Hematopoietic multipotent progenitor cell (in vitro differentiated cells): Measurements from ENCODE around the gene DOLPP1. TPM values are rescaled to one million over a fixed set of nuclear protein-coding genes. Genes with fewer than 3 reads are reported as not detected.
A peak's percentile ranks its signal among the peaks of the same experiment; 100 is the strongest.
"Not testable (repeated sequence)": the region's sequence is repeated elsewhere in the genome, so short reads cannot be mapped to it uniquely, and the experiment has no call there.

ENCODE experiments used
- DNase-seq, 3 donors: peaks; one replicate each; pipeline ENCODE4 v3.0.0-alpha.2; 2011 to 2015; ENCODE audit warnings: low read depth in 2 of 3, low spot score in 2 of 3
- total RNA-seq: library from RNA; depleted of rRNA; stranded (reverse); fragments of >200 nt; gene quantifications from one replicate; pipeline ENCODE4 v1.2.3, GENCODE V29; 2012

The DOLPP1 gene
- total RNA-seq, 1 donor = 15.3 TPM

DNA sequence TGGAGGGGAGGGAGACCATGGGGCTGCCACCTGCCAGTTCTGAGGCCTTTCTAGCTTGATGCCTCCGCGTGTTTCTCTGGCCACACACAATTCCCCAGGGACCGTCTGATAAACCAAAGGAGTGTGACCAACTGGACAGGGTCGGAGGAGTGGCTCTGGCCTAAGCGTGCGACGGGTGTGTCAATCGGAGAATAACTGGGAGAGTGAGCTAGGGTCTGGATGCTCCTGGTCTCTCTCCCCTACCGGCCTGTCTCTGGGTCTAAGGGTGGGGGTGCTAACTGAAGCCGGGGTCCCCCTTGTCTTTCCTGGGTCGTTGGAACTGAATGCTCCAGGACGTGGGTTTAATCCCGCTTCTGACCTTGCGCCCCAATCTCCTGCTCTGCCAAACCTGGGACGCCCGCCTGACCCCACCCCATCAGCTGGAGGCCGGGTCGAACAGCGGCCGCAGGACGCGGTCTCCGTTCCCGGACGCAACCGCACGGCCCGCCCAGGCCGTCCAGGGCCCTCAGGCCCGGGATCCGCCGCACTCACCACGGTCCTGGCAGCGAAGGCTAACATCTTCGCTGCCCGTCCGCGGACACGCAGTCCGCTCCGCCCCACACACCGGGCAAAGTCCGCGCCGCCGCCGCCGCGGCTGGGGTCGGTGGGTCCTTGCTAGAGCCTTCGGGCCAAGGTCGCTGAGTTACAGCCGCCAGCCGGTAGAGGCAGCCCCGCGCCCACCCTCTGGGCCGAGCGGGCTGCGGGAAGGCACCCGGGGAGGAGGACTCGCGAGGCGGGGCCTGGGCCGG, 29.2 kb downstream of the DOLPP1 start:
- peak in 1 of 3 donors; percentile 3 for DNase-seq

DNA sequence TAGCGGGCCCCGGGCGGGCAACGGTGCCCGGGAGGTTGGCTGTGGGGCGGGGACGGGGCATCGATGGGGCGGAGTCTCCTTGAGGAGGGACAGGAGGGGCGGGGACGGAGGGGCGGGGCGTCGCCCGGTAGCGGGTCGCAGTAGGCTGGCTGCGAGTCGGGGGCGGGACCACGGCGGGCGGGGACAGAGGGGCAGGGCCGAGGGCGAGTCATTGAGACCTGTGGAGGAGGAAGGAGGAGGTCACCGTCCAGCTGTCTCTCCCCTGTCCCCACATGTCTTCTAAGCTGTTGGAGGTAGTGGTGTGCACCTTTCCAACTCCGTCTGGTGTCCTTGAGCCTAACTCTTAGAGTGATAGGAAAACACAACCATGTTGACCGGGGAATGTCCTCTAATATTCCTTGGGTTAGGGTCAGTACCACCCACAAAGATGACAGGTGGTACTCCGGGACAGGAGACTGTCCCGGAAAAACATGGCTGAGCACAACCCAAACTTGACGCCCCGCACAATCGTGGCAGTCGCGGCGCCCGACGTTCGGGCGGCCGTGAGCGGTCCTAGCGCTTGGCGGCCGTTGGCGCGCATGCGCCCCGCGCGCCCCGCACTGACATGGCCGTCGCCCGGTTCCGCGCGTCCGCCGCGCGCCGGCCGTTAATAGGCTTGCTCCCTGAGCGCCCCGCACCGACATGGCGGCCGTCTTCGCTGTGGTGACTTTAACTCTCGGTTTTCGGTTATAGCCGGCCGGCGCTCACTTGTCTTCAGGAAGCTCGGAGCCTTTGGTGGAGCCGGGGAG, 30.0 kb downstream of the DOLPP1 start, which contains the start of the genes CRAT and PTPA:
Gene CRAT, minus strand, starts transcription at position 54 of the 788 bp plus-strand sequence. CDS start 284 bp downstream, outside the sequence.
Gene PTPA, plus strand, starts transcription at position 676 of the 788 bp plus-strand sequence. CDS start 186 bp downstream, outside the sequence.
- DNase-seq = peak; percentile 88 to 96 (median 95)

- DNase-seq = peak in 2 of 3 donors; percentile 46 to 47
Observed at GRCh38 chr9:129111528-129112151, 30.7 kb downstream of the DOLPP1 start.

DNA sequence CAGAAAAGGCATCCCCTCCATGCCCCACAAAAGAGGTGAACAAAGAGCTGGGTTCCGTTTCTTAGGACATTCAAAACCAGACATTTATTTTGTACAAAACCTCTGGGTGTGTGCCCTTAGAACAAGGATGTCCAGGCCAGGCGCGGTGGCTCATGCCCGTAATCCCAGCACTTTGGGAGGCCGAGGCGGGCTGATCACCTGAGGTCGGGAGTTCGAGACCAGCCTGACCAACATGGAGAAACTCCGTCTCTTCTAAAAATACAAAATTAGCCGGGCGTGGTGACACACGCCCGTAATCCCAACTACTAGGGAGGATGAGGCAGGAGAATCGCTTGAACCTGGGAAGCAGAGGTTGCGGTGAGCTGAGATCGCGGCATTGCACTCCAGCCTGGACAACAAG, 31.6 kb downstream of the DOLPP1 start:
- not testable (repeated sequence) for DNase-seq

- no peak for DNase-seq
Observed at GRCh38 chr9:129113645-129114304, 32.9 kb downstream of the DOLPP1 start.

DNA sequence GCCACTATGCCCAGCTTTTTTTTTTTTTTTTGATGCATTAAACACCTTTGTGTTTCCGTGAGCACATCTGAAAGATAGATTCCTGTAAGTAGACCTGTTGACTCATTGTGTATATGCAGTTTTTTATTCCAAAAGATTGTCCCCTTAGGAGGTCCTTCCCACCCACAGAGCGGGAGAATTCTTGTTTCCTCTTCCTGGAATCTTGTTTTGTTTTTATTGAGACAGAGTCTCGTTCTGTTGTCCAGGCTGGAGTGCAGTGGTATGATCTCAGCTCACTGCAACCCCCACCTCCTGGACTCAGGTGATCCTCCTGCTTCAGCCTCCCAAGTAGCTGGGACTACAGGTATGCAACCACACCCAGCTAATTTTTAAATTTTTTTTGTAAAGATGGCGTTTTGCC, 37.9 kb downstream of the DOLPP1 start:
- no peak for DNase-seq

GRCh38 chr9:129121483-129121882, 40.6 kb downstream of the DOLPP1 start:
- no peak for DNase-seq

- DNase-seq = no peak
Observed at GRCh38 chr9:129122133-129122532, 41.2 kb downstream of the DOLPP1 start.

DNA sequence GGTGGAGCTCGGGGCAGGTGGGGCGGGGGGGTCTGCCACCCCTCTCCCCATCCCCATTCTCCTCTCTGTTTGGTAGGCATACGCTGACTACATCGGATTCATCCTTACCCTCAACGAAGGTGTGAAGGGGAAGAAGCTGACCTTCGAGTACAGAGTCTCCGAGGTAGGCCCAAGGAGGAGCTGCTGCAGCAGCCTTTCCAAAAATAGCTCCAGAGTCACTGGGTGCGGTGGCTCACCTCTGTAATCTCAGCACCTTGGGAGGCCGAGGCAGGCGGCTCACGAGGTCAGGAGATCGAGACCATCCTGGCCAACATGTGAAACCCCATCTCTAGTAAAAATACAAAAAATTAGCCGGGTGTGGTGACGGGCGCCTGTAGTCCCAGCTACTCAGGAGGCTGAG, 42.1 kb downstream of the DOLPP1 start:
- DNase-seq = not testable (repeated sequence)

GRCh38 chr9:129124506-129125069, 43.7 kb downstream of the DOLPP1 start:
- no peak for DNase-seq

- DNase-seq = no peak
Observed at GRCh38 chr9:129125478-129125877, 44.6 kb downstream of the DOLPP1 start.

- no peak for DNase-seq
Observed at GRCh38 chr9:129126749-129127618, 46.1 kb downstream of the DOLPP1 start.

DNA sequence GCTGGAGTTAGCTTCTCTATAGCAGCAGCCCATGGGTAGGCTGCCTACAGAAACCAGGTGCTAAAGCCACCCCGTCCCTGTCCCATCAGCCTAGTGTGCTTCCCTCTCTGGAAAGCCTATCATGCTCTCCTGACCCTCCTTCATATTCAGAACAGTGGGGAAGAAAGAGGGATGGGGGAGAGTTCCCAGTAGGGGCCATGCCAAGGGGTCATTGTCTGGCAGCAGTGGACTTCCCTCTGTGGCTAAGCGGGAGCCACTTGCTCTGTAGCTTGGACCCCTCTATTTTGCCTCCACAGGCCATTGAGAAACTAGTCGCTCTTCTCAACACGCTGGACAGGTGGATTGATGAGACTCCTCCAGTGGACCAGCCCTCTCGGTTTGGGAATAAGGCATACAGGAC, 47.8 kb downstream of the DOLPP1 start:
- DNase-seq = no peak

GRCh38 chr9:129130271-129130670, 49.4 kb downstream of the DOLPP1 start:
- not testable (repeated sequence) for DNase-seq

GRCh38 chr9:129130791-129131190, 49.9 kb downstream of the DOLPP1 start:
- no peak for DNase-seq

DNA sequence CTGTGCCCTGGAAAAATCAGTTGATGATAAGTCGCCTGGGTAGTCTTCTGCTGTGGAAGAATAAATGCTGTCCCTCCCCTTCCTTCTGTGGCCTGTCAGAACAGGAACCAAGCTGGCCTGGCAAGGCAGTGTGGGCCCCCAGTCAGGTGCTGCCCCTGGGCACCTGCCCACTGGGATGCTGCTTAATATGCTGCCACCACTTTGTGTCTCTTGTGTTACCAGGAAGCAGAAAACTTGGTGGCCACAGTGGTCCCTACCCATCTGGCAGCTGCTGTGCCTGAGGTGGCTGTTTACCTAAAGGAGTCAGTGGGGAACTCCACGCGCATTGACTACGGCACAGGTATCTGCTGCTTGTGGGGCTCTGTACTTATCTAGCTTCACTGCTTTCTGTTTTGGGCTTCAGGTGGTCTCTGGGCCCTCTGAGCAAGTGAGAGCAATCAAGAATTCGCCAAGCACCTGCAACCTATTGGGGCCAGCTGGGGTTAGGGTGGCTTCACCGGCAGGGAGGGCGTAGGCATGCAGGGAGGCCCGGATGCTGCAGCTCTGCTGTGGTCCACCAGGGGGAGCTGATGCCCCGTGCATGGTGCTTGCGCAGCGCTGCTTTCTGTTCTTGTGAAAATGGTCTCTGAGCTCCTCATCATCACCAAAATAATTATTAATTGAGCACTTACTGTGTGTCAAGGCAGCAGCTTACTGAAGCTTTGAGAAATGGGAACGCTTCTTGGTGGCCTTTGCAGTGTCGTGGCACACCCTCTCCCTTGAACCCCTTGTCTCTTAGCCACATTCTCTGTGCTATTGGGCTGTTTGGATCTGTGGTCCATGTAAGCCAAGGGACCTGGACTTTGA, 50.6 kb downstream of the DOLPP1 start:
- peak; percentile 68 to 79 (median 72) for DNase-seq

DNA sequence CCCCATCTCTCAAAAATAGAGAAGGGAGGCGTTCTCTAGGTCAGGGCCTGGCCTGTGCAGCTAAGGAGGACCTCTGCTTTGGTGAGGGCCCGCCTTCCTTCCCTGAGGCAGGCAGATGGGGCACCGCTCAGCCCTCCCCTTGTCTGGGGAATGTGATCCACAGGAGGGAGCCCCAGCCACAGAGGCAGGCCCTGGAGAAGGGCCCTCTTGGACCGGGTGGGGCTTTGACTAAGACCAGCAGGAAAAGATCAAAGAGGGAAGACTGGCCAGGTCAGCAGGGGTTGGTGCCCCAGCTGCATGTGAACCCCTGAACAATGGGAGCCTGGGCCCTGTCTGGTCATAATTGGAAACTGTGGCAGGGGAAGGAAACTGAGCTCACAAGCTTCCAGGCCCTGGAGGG, 52.2 kb downstream of the DOLPP1 start:
- DNase-seq = no peak

DNA sequence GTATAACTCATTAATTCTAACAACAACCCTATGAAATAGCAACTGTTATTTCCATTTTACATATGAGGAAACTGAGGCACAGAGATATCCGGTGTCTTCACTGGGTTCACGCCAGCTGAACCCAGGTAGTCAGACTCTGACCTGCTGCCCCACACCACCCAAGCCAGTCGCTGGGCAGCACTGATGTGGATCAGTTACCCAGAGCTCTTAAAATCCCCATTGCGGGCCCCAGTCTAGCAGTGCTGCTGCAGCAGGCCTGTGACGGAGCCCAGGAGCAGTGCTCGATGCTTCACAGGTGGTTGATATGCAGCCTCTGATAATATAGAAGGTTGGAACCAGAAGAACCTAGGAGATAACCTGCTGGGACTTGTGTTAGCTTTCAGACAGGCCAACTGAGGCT, 54.6 kb downstream of the DOLPP1 start:
- DNase-seq = no peak
